ENCODE data around the gene FOXN4.

The FOXN4 gene

DNA sequence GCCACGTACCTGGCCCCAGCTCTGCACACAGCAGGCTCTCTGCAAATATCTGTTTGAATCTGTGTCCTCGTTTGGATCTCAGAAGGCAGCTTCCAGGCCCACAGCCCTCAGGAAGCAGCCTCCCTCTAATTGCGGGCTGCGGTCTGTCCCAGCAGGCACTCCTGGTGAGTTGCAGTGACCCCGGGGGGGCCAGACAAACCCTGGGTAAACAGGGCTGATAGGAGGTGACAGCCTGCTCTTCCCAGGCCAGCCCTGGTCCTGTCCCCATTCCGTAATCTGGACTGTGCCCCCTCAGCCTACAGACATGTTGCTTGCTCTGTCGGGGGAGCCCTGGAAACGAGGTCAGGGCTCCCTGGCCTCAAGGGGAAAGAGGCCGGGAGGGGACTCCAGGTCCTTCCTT, 2.0 kb downstream of the FOXN4 start:
- DNase-seq (ENCODE audit: low read depth in 2 of 2): no peak

DNA sequence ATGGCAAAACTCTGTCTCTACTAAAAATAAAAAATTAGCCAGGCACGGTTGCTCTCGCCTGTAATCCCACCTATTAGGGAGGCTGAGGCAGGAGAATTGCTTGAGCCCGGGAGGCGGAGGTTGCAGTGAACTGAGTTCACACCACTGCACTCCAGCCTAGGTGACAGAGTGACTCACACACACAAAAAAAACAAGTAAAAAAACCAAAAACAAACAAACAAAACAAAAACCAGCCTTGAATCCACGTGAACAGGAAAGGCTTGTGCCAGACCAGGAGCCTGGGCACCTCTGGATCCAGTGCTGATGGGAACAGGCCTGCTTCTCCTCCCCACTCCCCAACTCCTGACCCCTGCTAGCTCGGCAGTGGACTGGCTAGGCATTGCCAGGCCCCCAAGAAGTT, 3.5 kb downstream of the FOXN4 start:
- no peak for DNase-seq (ENCODE audit: low read depth in 2 of 2)

DNA sequence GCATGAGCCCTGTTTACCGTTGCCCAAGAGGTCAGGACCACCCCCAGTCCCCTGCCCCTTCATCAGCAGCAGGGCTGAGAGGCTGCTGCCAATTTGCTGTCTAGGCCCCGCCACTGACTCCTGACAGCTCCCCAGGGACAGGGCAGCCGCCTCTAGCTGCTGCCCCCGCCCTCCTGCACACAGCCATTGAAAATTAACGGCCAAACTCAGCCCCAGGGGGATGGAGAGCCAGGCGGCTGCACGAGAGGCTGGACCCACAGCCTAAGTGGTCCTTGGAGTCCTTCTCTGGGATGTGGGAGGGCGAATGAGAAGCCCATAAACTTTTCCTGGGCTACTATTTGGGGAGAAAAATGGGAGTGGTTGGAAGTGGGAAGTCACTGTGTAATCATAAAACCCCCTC, 4.6 kb downstream of the FOXN4 start:
- no peak for DNase-seq (ENCODE audit: low read depth in 2 of 2)

DNA sequence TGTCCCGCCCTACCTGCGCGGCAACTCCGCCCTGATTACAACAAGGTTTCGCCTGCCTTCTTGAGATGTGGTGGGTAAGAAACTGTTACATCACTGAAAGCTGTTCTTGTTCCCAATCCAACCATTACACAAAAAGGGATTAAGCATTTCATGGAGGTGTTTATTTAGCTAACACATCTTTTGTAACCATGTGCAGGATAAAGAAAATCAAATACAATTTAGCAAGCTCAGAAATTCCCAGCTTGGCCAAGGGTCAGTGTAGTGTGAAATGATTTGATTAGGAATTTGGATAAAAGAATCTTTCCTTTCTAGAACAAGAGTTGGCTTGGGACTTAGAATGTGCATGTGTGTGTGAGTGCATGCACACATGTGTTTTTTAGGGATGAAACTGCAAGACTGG, 6.3 kb downstream of the FOXN4 start:
- DNase-seq (ENCODE audit: low read depth in 2 of 2): no peak

DNA sequence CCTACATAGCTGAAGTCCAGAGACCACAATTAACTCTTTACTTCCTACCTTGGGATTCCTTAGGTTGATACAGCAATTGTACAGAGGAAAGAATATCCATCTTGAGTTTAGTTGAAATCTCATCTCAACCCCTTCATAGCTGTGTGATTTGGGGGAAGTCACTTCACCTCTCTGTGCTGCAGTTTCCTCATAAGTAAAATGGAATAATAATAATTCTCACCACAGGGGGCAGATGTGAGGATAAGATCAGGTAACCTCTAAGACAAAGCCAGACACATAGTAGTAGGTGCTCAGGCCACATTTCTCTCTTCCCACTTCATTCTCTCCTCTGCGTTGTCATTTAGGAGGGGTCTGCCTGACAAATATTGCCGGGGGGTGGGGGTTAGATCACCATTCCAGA, 6.7 kb downstream of the FOXN4 start:
- no peak for DNase-seq (ENCODE audit: low read depth in 2 of 2)

DNA sequence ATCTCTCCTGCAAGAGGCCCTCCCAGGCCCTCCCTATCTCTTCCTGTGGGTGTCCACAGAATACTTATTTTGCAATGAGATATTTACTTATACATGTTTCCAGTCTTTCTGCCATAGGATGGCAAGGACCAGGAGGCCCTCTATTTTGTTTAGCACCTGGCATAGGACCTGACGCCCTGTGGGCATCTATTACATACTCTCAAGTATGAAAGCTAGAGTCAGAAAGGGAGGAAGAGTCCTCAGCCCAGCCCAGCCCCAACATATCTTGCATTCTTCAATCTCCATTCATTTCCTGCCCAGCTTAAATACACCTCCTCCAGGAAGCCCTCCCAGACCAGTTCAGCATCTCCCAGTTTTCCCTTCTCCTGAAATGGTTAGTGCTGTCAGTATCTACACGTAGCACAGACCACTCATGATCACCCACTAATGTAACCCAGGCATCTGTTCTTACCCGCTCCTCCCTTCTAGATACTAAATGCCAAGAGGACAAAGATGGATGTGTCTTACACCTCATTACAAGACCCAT, 7.4 kb downstream of the FOXN4 start:
- no peak for DNase-seq (ENCODE audit: low read depth in 2 of 2)

DNA sequence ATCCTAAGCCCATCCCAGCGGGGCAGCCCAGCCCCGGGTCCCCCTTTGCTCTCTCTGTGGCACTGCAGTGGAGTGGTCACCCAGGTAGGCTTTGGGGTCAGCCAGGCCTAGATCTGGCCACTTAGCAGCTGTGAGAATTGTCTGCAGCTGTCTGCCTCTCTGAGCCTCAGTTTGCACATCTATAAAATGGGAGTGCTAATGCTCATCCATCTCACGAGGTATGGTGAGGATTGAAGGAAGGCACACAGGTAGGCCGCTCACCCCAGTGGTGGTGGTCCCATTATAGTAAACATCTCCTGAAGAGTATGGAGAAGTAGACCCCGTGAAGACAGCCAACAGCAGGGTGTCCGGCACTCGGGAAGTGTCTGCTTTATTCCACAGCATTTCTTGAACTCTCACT, 9.2 kb downstream of the FOXN4 start:
- DNase-seq (ENCODE audit: low read depth in 2 of 2): no peak

DNA sequence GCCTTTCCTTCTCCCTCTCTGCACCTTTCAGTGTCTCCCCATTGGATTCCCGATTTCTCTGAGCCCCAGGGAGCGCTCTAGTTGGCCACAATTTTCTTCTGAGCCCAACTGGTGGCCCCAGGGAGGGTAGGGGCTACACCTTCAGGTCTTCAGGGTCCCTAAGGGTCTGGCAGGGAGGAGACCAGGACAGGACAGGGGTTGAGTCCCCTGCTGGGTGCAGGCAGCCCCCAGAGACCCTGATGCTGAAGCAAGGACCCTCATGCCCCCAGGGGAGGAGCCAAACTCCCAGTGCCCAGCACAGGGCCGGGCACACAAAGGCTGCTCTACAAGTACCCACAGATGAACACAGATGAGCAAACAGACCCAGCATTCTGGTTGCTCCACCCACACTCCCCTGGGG, 12.7 kb downstream of the FOXN4 start:
- DNase-seq (ENCODE audit: low read depth in 2 of 2): no peak

DNA sequence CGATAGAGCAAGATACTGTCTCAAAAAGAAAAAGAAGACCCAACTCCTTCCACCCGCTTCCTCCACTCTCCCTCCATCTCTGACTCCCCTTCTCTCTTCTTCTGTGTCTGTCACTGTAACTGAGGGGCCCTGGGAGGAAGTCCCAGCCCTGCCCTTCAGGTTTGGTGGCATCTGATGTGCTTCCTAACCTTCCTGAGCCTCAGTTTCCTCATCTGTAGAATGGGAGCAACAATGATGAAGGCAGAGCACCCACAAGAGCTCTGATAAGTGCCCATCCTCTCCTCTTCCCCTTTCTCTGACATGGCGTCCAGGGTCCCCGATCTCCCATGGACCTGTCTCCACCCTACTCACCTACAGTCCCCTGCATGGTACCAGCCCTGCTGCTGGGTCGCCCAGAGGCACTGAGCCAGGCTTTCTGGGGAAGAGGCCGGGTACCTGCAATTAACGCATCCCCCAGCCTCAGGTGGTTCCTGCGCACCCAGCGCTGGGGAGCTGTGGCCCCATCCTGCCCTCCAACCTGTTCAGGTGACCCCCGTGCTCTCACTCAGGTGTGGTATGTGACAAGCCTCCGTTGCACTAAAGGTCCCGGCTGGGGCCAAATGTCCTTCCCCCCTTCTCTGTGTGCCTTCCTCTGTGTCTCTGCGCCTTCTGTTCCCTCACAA, 13.2 kb downstream of the FOXN4 start:
- DNase-seq (ENCODE audit: low read depth in 2 of 2): no peak

DNA sequence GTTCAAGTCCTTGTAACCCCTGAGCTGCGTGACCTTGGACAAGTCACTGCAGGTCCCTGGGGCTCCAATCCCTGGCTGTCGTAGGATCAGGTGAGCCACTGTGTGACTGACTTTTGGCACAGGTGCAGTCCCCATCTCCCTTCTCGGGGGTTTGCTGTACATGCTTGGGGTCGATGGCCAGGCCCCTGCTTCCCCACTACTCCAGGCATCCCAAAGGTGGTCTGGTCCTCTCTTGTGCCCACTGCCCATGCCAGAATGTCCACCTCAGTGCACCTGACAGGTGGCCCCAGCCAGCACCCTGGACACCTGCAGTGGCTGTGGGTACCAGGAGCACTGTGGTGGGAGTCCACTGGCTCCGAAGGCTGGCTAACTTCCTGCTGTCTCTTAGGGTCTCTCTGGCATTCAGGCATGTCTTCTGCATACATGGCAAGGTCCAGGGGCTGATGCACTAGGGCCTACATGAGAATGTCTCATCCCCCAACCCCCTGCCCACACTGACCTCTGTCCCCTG, 14.7 kb downstream of the FOXN4 start:
- DNase-seq (ENCODE audit: low read depth in 2 of 2): no peak

DNA sequence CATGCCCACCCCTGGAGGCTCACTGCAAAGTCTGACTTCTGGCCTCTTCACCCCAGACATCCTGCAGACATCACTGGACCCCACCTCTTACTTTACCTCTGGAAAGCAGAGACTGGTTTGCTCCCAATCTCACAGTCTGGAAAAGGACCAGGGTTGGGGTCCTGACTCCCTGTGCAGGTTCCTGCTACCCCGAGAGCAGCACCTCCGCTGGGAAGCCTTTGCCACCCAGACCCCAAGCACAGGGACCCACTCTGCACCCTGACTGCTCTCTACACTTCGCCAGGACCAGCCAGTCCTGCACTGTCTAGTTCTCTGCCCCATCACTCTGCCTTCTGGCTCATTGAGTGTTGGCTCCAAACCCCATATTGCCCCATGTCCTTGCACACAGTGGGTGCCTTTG, 16.0 kb downstream of the FOXN4 start:
- DNase-seq (ENCODE audit: low read depth in 2 of 2): no peak

DNA sequence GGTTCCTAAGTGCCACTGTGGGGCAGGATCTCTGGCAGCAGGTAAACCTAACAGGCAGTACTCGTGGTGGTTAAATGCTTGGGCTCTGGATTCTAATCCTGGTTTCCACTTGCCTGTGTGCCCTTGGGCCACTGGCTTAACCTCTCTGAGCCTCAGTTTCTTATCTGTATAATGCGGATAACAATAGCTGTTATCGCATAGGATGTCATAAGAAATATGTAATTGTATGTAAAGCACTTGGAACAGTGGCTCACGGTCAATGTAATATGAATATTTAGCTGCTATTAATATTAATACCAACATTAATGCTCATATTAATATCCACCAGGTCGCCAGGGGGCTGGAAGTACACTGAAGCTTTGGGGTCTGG, 16.8 kb downstream of the FOXN4 start:
- DNase-seq (ENCODE audit: low read depth in 2 of 2): no peak

DNA sequence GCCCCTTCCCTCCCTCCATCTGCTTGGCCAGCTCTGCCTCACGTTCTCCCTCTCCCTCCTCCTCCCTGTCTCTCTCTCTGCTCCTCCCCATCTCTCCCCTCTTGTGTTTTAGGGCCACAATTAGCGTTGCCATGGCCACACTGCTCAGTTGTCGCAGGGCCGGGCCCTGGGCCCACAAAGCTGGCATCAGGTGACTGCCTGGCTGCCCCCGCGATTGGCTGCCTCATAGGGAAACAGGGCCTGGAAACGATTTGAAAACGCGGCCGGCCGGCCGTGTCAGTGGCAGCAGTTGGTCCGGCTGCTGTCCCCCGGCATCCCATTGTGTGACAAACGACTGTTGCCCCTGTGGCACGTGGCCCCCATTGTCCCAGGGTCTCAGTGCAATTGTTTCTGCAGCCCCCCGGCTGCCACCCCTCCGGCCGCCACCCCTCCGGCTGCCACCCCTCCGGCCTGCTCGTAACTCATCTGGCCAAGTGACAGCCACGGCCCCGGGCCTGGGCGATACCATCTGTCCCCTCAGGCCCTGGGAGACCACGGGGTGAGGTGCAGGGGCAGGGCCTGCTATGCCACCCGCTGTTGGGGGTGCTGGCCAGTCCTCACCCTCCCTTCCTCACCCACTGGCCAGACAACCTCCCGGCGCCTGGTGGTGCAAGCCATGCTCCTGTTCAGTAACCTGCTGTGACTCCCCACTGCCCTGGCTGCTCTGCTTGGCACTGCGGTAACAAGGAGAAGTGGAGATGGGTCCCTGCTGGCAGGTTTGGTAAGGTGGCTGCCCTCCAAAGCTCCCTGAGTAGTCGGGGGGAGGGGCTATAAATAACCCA, 17.4 kb downstream of the FOXN4 start:
- DNase-seq (ENCODE audit: low read depth in 2 of 2): no peak

DNA sequence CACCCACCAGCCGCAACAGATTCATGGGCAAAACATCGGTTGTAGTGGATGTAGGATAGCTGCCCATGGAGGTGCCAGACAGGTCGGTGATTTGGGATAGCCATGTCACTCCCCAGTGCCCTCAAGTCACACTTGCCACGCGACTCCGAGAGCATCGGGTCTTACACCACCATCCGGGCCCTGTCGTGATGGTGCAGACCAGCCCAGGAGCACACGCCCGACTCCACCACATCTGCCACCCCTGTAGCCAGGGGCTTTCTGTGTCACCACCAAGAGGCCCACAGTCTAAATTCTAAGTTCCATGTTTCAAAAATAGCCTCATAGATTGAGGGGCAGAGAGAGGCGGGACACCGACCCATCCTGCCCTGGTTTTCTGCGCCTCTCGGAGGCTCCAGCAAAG, 18.0 kb downstream of the FOXN4 start:
- no peak for DNase-seq (ENCODE audit: low read depth in 2 of 2)

DNA sequence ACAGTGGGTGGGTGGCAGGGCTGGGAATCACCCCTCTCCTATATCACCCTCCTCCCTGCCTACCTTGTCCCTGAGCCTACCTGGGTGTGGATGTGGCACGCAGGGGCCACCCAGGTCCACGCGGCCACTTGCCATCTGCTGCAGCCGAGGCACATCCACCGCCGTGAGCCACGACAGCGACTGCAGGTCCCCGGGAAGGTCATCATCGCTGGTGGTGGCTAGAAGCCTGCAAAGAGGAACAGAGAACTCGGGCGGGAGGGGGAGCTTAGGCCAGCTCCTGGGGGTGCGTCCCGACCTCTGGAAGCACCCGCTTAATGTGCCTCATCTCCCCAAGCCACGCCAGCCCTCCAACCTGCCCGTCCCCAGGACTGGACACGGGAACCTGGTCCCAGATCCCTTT, 19.0 kb downstream of the FOXN4 start:
- no peak for DNase-seq (ENCODE audit: low read depth in 2 of 2)

DNA sequence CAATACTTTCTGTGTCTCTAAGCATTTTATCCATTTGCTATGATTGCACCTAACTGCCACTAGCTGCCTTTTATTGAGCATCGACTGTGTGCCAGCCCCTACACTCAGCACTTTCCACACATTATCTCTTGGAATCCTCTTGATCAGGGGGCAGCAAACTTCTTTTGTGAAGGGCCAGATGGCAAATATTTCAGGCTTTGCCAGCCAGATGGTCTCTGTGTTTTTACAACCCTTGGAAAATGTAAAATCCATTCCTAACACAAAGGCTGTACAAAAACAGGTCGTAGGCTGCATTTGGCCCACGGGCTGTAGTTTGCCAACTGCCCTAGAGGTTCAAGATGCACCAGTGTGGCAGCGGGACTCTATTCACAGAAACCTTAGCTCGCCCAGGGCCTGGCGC, 19.5 kb downstream of the FOXN4 start:
- DNase-seq (ENCODE audit: low read depth in 2 of 2): no peak

DNA sequence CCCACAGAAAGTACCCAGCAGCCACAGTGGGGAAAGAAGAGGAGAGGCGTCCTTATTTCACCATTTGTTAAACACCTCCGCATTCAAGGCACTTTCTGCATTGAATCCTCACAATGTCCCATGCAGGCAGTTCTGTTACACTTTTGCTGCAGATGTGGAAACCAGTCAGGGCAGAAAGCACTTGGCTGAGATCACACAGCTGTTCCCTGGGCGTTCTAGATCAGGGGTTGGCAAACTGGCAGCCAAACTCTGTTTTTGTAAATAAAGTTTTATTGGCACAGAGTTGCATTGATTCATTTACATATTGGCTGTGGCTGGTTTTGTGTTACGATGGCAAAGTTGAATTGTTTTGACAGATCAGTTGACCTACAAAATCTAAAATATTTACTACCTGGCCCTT, 20.1 kb downstream of the FOXN4 start:
- no peak for DNase-seq (ENCODE audit: low read depth in 2 of 2)

DNA sequence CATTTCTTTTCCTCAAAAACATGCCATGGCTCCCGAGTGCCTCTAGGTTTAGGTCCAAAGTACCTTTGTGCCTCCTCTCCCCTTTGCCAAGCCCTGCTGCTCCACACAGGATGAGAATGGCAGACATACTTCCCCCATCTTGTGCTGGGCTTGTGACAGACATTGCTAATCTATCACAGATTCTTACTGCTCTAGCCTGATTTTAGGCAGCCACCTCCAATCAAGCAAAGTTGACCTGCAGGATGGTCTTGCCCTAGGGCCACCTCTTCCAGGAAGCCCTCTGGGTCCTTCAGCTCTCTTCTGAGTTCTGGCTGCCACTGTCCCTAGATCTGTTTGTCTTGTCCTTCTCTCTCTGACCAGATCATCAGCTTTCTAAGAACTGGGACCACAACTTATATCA, 20.5 kb downstream of the FOXN4 start:
- no peak for DNase-seq (ENCODE audit: low read depth in 2 of 2)

DNA sequence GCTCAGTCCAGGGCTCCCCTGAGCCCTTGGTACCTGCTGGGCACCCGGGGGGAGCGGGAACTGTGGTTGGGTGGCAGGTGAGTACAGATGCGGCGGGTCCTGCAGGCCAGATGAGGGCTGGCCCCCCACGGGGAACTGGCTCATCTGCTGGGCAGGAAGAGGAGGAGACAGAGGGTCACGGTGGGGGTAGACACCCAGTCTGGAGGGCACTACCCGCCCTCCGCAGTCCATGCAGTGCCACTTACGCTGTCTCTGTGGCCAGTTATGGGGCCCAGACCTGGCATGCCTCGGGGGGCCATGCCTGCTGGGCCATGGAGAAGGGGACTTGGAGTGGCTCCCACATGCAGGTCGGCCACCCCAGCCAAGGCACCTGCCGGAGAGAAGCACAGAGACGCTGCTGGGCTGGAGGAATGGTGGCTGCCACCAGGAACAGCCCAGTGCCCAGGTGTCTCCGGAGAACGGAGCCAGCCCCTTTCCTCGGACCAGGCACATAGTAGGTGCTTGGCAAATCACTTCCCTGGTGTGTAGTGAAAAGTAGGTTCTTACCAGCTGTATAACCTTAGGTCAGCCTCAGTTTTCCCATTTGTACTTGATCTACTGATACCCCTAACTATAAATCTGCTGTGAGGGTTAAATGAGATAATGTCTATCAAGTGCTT, 21.1 kb downstream of the FOXN4 start:
- no peak for DNase-seq (ENCODE audit: low read depth in 2 of 2)

DNA sequence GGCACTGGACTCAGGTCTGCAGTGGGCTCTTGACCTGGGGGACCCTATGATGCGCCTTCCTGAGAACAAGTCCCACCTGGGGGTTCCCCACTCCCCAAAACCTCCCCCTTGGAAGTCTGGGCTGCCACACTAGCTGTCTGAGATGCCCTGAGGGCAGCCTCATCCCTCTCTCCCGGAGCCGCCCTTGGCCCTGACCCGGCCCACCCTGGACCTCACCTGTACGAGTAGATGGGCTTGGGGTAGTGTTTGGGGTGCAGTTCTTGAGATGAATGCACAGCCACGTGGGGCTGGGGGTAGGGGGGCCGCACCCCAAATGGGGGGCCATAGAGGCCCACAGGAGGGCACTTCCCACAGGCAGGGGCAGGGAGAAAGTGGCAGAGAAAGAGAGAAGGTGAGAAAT, 21.9 kb downstream of the FOXN4 start:
- DNase-seq (ENCODE audit: low read depth in 2 of 2): no peak

DNA sequence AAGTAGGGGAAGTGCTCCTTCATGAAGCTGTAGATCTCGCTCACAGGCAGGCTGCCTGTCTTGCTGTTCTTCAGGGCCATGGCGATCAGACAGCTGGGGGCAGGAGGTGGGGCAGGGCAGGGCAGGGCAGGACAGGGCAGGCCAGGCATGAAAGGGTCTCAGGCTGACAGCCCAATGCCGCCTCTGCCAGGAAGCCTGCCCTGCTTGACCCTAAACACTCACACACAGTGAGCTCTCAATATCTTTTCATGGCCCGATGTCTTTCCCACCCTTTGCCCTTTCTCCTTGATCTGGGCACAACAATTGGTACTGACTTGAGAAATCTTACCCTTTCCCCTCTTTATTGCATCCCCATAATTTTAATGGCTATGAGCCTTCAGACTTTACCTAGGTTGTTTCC, 22.4 kb downstream of the FOXN4 start:
- DNase-seq (ENCODE audit: low read depth in 2 of 2): no peak

DNA sequence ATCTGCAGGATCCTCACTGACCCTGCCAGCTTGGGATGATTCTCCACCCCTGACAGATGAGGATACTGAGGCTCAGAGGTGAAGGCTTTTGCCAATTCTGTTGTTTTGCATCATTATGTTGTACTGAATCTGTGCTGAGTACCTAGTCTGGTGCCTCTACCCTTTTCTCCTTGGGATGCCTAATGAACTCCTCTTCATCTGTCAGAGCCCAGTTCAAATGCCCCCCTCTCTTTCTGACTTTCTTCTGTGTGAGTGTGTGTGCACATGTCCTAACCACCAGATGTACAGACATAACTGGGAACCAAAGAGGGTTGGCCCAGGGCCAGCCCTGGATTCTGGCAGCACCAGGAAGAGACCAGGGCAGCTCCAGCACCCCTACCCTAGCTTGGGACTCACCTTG, 22.8 kb downstream of the FOXN4 start:
- DNase-seq (ENCODE audit: low read depth in 2 of 2): no peak

DNA sequence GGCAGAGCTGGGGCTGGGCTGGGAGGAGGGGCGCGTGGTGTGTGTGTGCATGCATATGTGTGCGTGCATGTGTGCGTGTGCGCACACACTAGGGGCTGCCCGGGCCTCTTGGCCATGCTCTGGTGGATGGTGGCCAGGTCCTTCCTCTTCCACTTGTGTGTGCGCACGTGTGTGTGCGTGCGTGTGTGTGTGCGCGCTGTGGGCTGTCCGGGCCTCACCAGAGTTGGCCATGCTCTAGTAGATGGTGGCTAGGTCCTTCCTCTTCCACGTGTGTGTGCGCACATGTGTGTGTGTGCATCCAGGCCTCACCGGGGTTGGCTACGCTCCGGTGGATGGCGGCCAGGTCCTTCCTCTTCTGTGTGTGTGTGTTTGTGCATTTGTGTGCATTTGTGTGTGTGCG, 24.7 kb downstream of the FOXN4 start:
- no peak for DNase-seq (ENCODE audit: low read depth in 2 of 2)

All from stimulated activated CD8-positive, alpha-beta memory T cell treated with anti-CD3 and anti-CD28 coated beads, Interleukin-2, amount 100 ng/mL, for 48 hours (primary cell).